Right lobe of liver (tissue), 4 donors: ENCODE data around the gene VDR.

Source experiments
- POLR2A ChIP-seq: fragments of 450-650 bp; IDR thresholded peaks from one replicate; pipeline ENCODE4 v1.6.1; 2017; ENCODE audit warnings: antibody characterized with exemption, mild to moderate bottlenecking
- TF ChIP-seq, protein P1 (sequence below), 4 donors: fragments of 200-600 bp in 3 of 4; fragments of 450-650 bp in 1 of 4; IDR thresholded peaks; one replicate each; pipeline versions ENCODE4 v1.5.1 to v1.8.0; 2016 to 2022; ENCODE audit warnings: antibody characterized with exemption in 4 of 4, mild to moderate bottlenecking in 2 of 4
- donor health status: DM: no; HTN: no; CAD: no.
- donor health status: DM: no; HTN: no; CAD: no.
- donor health status: DM: no; HTN: yes; CAD: no.

DNA sequence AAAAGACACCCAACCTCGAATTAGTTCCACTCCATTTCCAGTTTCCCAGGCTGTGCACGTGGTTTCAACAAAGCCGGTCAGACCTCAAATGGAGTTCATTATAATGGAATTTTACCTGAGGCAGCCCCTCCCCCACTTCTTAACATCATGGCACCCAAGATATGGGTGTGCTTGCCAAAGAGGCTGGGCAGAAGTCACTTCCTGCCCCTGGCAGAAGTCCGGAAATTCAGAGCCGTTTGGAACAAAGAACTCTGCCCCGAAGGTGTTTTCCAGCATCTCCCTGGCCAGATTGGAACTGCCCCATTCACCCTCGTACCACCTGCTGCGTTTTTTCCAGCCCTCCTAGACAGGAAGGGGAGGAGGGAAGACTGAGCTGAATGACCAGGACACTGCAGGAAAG, 8.2 kb downstream of the VDR start:
- no peak for TF ChIP-seq POLR2A
- TF ChIP-seq, protein P1, sequence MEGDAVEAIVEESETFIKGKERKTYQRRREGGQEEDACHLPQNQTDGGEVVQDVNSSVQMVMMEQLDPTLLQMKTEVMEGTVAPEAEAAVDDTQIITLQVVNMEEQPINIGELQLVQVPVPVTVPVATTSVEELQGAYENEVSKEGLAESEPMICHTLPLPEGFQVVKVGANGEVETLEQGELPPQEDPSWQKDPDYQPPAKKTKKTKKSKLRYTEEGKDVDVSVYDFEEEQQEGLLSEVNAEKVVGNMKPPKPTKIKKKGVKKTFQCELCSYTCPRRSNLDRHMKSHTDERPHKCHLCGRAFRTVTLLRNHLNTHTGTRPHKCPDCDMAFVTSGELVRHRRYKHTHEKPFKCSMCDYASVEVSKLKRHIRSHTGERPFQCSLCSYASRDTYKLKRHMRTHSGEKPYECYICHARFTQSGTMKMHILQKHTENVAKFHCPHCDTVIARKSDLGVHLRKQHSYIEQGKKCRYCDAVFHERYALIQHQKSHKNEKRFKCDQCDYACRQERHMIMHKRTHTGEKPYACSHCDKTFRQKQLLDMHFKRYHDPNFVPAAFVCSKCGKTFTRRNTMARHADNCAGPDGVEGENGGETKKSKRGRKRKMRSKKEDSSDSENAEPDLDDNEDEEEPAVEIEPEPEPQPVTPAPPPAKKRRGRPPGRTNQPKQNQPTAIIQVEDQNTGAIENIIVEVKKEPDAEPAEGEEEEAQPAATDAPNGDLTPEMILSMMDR (IDR thresholded peaks at IDR 0.05) = no peak
